IPS-20b (cell line): ENCODE results near the gene MAPKAP1.

Experiments used
- H3K27ac ChIP-seq: one replicate; pipeline ENCODE4 v1.5.1; 2013; ENCODE audit warnings: low read length
- H3K27me3 ChIP-seq: 2 replicates; pipeline ENCODE4 v1.6.1; 2013; ENCODE audit warnings: mild to moderate bottlenecking, low read length, inconsistent platforms; ENCODE audit not compliant: insufficient read depth
- H3K36me3 ChIP-seq: 2 replicates; pipeline ENCODE4 v1.6.1; 2013; ENCODE audit warnings: low read depth, mild to moderate bottlenecking, inconsistent platforms, low read length, moderate library complexity; ENCODE audit not compliant: insufficient read depth
- H3K4me1 ChIP-seq: 2 replicates; pipeline ENCODE4 v1.6.1; 2013; ENCODE audit warnings: mild to moderate bottlenecking, control low read depth, inconsistent platforms, low read length, moderate library complexity; ENCODE audit not compliant: insufficient read depth
- H3K4me3 ChIP-seq: 2 replicates; pipeline ENCODE4 v1.5.1; 2013; ENCODE audit warnings: mild to moderate bottlenecking, low read length, inconsistent platforms
- H3K9ac ChIP-seq: 2 replicates; pipeline ENCODE4 v1.6.1; 2013; ENCODE audit warnings: low read depth, mild to moderate bottlenecking, inconsistent platforms, low read length, moderate library complexity
- H3K9me3 ChIP-seq: 2 replicates; pipeline ENCODE4 v1.6.1; 2013; ENCODE audit warnings: mild to moderate bottlenecking, low read depth, low read length, inconsistent platforms; ENCODE audit not compliant: insufficient read depth

MAPKAP1 gene

DNA sequence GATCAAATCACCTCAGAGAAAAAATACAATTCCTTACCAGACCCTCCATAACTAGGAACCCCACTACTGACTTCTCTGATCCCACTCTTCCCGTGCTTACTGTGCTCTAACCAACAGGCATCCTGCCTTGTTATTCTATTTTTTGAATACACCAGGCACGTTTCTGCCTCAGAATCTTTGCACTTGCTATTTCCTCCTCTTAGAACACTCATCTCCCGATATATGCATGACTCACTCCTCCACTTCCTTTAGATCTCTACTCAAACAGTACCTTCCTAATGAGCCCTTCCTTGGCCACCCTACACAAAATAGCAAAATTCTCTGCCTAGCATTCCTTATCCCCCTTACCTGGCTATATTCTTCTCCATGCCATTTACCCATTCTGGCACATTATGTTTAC lies 43.9 kb downstream of the MAPKAP1 start:
- Histone ChIP-seq H3K9me3 (no peaks in the 10 kb centered on the region), H3K36me3 (peaks cover 11% of the 10 kb centered on the region), H3K4me3 (no peak overlapping the region), H3K27me3 (no peaks in the 10 kb centered on the region), H3K27ac (no peak overlapping the region), H3K9ac (no peak overlapping the region), H3K4me1 (0 out of 2 replicates have a peak, but pooled peaks cover 6% of the 10 kb centered on the region)

GRCh38 chr9:125660557-125660956 lies 46.5 kb downstream of the MAPKAP1 start:
- Histone ChIP-seq H3K9me3 (no peaks in the 10 kb centered on the region), H3K4me1 (peaks cover 23% of the 10 kb centered on the region; the same call in 1 of the 2 replicates), H3K27ac (no peak overlapping the region), H3K9ac (no peak overlapping the region), H3K27me3 (no peaks in the 10 kb centered on the region), H3K36me3 (no peaks in the 10 kb centered on the region), H3K4me3 (no peak overlapping the region)

DNA sequence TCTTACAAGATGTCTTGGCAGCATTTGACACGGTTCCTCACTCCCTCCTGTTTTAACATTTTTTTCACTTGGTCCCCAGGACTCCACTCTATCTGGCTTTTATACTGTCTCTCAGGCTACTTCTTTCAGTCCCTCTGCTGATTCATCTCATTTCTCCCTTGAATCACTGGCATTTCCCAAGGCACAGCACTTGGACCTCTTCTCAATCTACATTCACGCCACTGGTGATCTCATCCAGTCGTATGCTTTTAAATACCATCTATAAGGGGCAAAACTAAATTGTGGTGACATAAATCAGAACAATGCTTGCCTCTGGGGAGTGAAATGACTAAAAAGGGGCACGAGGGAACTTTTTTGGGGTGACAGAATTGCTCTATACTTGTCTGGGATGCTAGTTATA lies 47.1 kb downstream of the MAPKAP1 start:
- H3K9ac ChIP-seq, result no peak overlapping the region
- no peak overlapping the region for H3K4me3 ChIP-seq
- no peaks in the 10 kb centered on the region for H3K36me3 ChIP-seq
- H3K27ac ChIP-seq, result no peak overlapping the region
- no peaks in the 10 kb centered on the region for H3K27me3 ChIP-seq
- H3K9me3 ChIP-seq, result no peaks in the 10 kb centered on the region
- peaks cover 29% of the 10 kb centered on the region; the same call in 1 of the 2 replicates for H3K4me1 ChIP-seq

DNA sequence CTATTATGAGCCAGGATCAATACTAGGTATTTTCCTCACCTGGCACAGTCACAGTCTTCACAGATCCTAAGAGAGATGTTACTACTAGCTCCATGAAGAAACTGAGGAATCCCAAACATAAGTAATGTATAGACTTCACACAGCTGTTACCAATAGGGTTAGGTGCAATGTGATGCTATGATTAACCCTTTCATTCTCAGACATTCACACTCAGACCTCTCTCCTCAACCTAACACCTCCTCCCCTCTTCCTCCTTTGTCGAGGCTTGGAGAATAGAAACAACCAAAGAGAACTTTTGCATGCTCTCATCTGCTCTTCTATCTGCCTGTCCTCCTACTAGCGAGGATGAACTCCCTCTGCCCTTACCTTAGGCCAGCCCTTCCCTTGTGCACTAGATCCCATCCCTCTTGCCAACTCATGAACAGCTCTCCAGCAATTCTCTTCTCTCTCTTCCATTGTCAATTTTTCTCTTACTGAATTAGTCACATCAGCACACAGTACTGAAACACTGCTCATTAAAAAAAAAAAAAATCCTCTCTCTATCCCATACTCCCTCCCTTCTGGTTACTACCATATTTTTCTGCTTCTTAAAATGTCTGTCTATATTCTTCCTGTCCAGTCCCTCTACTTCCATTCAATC lies 47.7 kb downstream of the MAPKAP1 start:
- H3K4me1 ChIP-seq, result peaks cover 35% of the 10 kb centered on the region; the same call in 1 of the 2 replicates
- no peak overlapping the region for H3K27ac ChIP-seq
- no peaks in the 10 kb centered on the region for H3K9me3 ChIP-seq
- H3K27me3 ChIP-seq, result no peaks in the 10 kb centered on the region
- H3K9ac ChIP-seq, result no peak overlapping the region
- no peak overlapping the region for H3K4me3 ChIP-seq
- H3K36me3 ChIP-seq, result no peaks in the 10 kb centered on the region

DNA sequence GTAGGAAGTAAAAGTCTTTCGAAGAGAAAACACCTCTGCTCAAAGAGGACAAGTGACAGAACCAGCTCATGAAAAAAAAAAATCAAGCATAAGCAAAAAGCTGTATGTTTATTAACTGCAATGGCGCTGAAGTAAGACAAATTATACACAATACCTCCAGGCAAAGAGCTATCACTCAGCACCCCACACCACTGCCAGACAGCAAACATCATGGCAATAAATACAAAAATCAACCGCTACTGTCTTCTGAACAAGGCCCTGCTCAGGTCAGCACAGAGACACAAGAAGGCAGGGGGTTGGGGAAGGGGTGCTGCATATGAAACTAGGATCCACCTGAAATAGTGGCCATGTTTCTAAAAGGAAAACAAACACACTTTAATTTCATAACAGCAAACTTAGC lies 50.4 kb downstream of the MAPKAP1 start:
- Histone ChIP-seq H3K4me1 (peaks cover 58% of the 10 kb centered on the region), H3K27me3 (no peaks in the 10 kb centered on the region), H3K9me3 (no peaks in the 10 kb centered on the region), H3K27ac (peak overlapping the region; percentile 80), H3K9ac (peak overlapping the region; percentile 40; the same call in 1 of the 2 replicates), H3K4me3 (no peak overlapping the region), H3K36me3 (no peaks in the 10 kb centered on the region)

DNA sequence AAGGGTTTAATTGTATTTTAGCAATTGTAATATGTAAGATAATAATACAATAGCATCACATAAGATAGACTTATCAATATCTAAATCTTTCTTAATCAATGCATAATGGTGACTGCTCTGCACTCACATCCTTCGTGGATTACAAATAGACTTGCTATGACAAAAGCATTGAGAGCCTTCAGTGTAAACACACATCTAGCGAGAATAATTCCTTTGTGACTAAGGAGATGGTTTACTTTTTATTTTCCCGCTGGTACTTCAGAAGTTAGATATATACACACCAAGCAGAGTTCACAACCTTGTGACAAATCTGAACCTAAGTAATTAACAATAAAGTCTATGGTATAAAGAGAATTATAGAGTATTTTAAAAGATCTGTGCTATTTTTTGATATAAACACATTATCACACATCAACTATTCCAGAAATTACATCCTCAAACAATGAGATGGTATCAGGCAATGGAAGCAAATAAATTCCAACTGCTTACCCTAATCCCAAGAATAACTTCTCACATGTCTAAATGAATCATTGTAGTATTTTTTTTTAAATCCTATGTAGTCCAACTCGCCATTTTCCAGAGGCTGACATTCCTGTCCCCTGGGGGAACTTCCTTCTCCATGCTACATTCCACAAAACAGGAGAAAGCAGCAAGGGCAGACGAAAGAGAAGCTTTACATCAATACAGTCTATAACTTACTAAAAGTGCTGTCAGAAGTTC lies 51.2 kb downstream of the MAPKAP1 start:
- H3K27ac ChIP-seq, result peak overlapping the region; percentile 80
- no peaks in the 10 kb centered on the region for H3K27me3 ChIP-seq
- H3K9ac ChIP-seq, result peak overlapping the region; percentile 40; the same call in 1 of the 2 replicates
- no peaks in the 10 kb centered on the region for H3K9me3 ChIP-seq
- H3K4me1 ChIP-seq, result peaks cover 63% of the 10 kb centered on the region
- no peaks in the 10 kb centered on the region for H3K36me3 ChIP-seq
- no peak overlapping the region for H3K4me3 ChIP-seq

DNA sequence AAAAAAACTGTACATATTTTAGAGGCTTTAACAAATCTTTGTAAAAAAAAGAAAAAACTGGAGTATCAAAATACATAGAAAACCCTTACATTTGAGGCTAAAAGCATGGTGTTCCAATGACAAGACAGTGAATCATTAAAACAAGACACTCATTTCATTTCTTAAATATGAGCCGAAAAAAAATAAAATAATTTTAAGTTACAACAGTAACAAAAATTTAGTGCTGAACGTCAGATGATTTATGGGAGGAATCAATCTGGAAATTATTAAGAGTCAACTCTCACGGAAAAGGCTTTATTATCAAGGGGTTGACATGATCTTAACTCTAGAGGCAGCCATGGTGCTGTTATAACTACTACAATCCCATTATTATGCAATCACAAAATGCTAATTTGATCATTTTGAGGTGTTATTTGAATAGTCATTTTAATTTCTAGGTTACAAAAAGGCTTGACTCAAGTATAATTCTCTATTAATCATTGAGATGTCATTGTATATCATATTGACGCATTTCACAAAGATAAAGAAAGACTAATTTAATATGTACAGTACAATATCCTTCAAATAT lies 51.9 kb downstream of the MAPKAP1 start:
- H3K4me1 ChIP-seq, result peaks cover 70% of the 10 kb centered on the region
- no peaks in the 10 kb centered on the region for H3K9me3 ChIP-seq
- peak overlapping the region; percentile 56; the same call in 1 of the 2 replicates for H3K9ac ChIP-seq
- no peaks in the 10 kb centered on the region for H3K36me3 ChIP-seq
- H3K27ac ChIP-seq, result peak overlapping the region; percentile 80
- H3K27me3 ChIP-seq, result no peaks in the 10 kb centered on the region
- peak overlapping the region; percentile 41; the same call in 1 of the 2 replicates for H3K4me3 ChIP-seq

DNA sequence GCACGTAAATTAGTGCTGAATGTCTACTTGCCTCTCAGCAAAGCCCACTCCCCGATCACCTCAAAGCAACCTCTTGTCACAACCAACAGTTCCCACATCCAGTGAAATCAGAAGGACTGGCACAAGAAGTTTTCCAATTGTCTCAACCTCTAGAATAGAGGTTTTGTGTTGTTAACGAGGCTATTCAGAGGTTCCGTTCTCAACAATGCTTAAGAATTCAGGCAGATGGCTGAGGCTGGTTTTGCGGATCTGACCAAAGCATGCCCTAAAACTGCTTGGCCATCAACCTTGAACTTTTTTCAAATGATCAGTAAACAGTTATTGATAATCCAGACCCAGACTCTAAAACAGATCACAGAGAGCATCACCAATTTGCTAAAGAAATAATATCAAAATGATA lies 52.9 kb downstream of the MAPKAP1 start:
- Histone ChIP-seq H3K36me3 (no peaks in the 10 kb centered on the region), H3K4me1 (peaks cover 74% of the 10 kb centered on the region), H3K9me3 (no peaks in the 10 kb centered on the region), H3K27me3 (no peaks in the 10 kb centered on the region), H3K27ac (peak overlapping the region; percentile 64), H3K9ac (peak overlapping the region; percentile 56; the same call in 1 of the 2 replicates), H3K4me3 (peak overlapping the region; percentile 41; the same call in 1 of the 2 replicates)

- Histone ChIP-seq H3K4me1 (peaks cover 77% of the 10 kb centered on the region), H3K4me3 (no peak overlapping the region; the same call in 1 of the 2 replicates), H3K9ac (peak overlapping the region; percentile 56; the same call in 1 of the 2 replicates), H3K27me3 (no peaks in the 10 kb centered on the region), H3K9me3 (no peaks in the 10 kb centered on the region), H3K36me3 (no peaks in the 10 kb centered on the region), H3K27ac (peak overlapping the region; percentile 8)
Observed at GRCh38 chr9:125653325-125653724, 53.7 kb downstream of the MAPKAP1 start.

DNA sequence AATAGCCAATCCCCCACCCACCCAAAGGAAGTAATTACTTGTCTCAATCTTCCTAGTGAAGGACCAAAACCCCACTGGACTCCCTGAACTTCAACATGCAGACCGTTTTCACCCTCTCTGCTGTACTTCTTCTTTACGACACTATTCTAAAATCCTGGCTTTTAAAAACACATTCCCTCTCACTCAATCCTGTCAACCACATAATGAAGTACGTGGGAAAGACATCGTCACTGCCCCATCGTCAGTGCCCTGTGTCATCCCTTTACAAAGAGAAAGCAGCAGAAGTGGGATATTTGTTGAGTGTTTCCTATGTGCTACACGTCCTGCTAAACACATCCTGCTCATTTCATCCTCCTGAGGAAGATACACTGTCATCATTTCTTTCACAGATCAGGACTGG lies 54.2 kb downstream of the MAPKAP1 start:
- Histone ChIP-seq H3K27ac (peak overlapping the region; percentile 26), H3K4me1 (peaks cover 79% of the 10 kb centered on the region)

GRCh38 chr9:125652233-125652594 lies 54.8 kb downstream of the MAPKAP1 start:
- H3K4me3 ChIP-seq, result no peak overlapping the region
- peak overlapping the region; percentile 30; the same call in 1 of the 2 replicates for H3K9ac ChIP-seq
- H3K27me3 ChIP-seq, result no peaks in the 10 kb centered on the region
- peaks cover 77% of the 10 kb centered on the region for H3K4me1 ChIP-seq
- no peaks in the 10 kb centered on the region for H3K36me3 ChIP-seq
- H3K9me3 ChIP-seq, result no peaks in the 10 kb centered on the region
- H3K27ac ChIP-seq, result peak overlapping the region; percentile 69

More for the DNA sequence above, 54.2 kb downstream of the MAPKAP1 start:
- H3K27me3 ChIP-seq, result no peaks in the 10 kb centered on the region
- peak overlapping the region; percentile 12; the same call in 1 of the 2 replicates for H3K9ac ChIP-seq
- H3K36me3 ChIP-seq, result no peaks in the 10 kb centered on the region
- no peak overlapping the region for H3K4me3 ChIP-seq
- H3K9me3 ChIP-seq, result no peaks in the 10 kb centered on the region
